ENCODE data around the gene FAM110D. TPM values are rescaled to one million over a fixed set of nuclear protein-coding genes. Genes with fewer than 3 reads are reported as not detected.

The FAM110D gene
- polyA plus RNA-seq, 3 donors = 0.67 to 1.5 (median 1.1) TPM

GRCh38 chr1:26213335-26213905 lies 54.5 kb downstream of the FAM110D start:
- no peak for DNase-seq (ENCODE audit: extremely low read depth in 1 of 11, low read depth in 9 of 11, low spot score in 4 of 11)

Other genes starting within 250 kb of the FAM110D start
- 10 to 100 TPM; 18.5 to 19.8 (median 19.2) TPM for gene PAFAH2, start 161.0 kb upstream of the FAM110D start, polyA plus RNA-seq (ENCODE audit: insufficient read length in 3 of 3)
- gene EXTL1, start 137.3 kb upstream of the FAM110D start, polyA plus RNA-seq (ENCODE audit: insufficient read length in 3 of 3) = 1 to 10 TPM; 1.5 to 1.7 (median 1.6) TPM
- 1 to 10 TPM; 4.6 to 7.2 (median 5.1) TPM for gene SLC30A2, start 113.0 kb upstream of the FAM110D start, polyA plus RNA-seq (ENCODE audit: insufficient read length in 3 of 3)
- gene TRIM63, start 91.4 kb upstream of the FAM110D start, polyA plus RNA-seq (ENCODE audit: insufficient read length in 3 of 3) = 1 to 10 TPM in 2 of 3 donors, under 1 TPM in 1; 0.86 to 1.5 (median 1.1) TPM
- 10 to 100 TPM; 16.8 to 21.0 (median 17.5) TPM for gene PDIK1L, start 47.3 kb upstream of the FAM110D start, polyA plus RNA-seq (ENCODE audit: insufficient read length in 3 of 3)
- under 1 TPM in 1 of 3 donors, not detected in 2; 0.45 TPM for gene C1orf232, start 9.9 kb downstream of the FAM110D start, polyA plus RNA-seq (ENCODE audit: insufficient read length in 3 of 3)
- 10 to 100 TPM; 14.5 to 18.7 (median 18.4) TPM for gene ZNF593, start 10.8 kb downstream of the FAM110D start, polyA plus RNA-seq (ENCODE audit: insufficient read length in 3 of 3)
- 1 to 10 TPM; 1.0 to 1.9 (median 1.0) TPM for gene ZNF593OS, start 12.8 kb downstream of the FAM110D start, polyA plus RNA-seq (ENCODE audit: insufficient read length in 3 of 3)
- 10 to 100 TPM; 10.7 to 20.0 (median 14.5) TPM for gene CNKSR1, start 18.4 kb downstream of the FAM110D start, polyA plus RNA-seq (ENCODE audit: insufficient read length in 3 of 3)
- gene CATSPER4, start 31.5 kb downstream of the FAM110D start, polyA plus RNA-seq (ENCODE audit: insufficient read length in 3 of 3) = under 1 TPM; 0.06 to 0.21 (median 0.11) TPM
- 10 to 100 TPM; 16.9 to 21.1 (median 17.9) TPM for gene CEP85, start 75.1 kb downstream of the FAM110D start, polyA plus RNA-seq (ENCODE audit: insufficient read length in 3 of 3)
- gene SH3BGRL3, start 121.0 kb downstream of the FAM110D start, polyA plus RNA-seq (ENCODE audit: insufficient read length in 3 of 3) = 100 to 1,000 TPM in 1 of 3 donors, 10 to 100 TPM in 2; 84.9 to 107 (median 90.4) TPM
- gene UBXN11, start 147.6 kb downstream of the FAM110D start, polyA plus RNA-seq (ENCODE audit: insufficient read length in 3 of 3) = 10 to 100 TPM; 34.0 to 55.3 (median 44.5) TPM
- gene CD52, start 158.9 kb downstream of the FAM110D start, polyA plus RNA-seq (ENCODE audit: insufficient read length in 3 of 3) = 1 to 10 TPM; 3.7 to 6.7 (median 5.0) TPM
- gene CRYBG2, start 195.1 kb downstream of the FAM110D start, polyA plus RNA-seq (ENCODE audit: insufficient read length in 3 of 3) = 1 to 10 TPM in 2 of 3 donors, under 1 TPM in 1; 0.87 to 1.4 (median 1.1) TPM
- not detected for gene ZNF683, start 213.7 kb downstream of the FAM110D start, polyA plus RNA-seq (ENCODE audit: insufficient read length in 3 of 3)

Data from renal cortex interstitium (tissue), 11 donors.